Measurements from ENCODE around the gene NDUFAF5. TPM values are rescaled to one million over a fixed set of nuclear protein-coding genes. Genes with fewer than 3 reads are reported as not detected.
A peak's percentile ranks its signal among the peaks of the same experiment; 100 is the strongest.
"Not testable (repeated sequence)": the region's sequence is repeated elsewhere in the genome, so short reads cannot be mapped to it uniquely, and the experiment has no call there.

NDUFAF5 gene
- 34.0 and 36.0 TPM in 2 replicates for total RNA-seq (2014; rRNA removed; shearing (Covaris generic))

DNA sequence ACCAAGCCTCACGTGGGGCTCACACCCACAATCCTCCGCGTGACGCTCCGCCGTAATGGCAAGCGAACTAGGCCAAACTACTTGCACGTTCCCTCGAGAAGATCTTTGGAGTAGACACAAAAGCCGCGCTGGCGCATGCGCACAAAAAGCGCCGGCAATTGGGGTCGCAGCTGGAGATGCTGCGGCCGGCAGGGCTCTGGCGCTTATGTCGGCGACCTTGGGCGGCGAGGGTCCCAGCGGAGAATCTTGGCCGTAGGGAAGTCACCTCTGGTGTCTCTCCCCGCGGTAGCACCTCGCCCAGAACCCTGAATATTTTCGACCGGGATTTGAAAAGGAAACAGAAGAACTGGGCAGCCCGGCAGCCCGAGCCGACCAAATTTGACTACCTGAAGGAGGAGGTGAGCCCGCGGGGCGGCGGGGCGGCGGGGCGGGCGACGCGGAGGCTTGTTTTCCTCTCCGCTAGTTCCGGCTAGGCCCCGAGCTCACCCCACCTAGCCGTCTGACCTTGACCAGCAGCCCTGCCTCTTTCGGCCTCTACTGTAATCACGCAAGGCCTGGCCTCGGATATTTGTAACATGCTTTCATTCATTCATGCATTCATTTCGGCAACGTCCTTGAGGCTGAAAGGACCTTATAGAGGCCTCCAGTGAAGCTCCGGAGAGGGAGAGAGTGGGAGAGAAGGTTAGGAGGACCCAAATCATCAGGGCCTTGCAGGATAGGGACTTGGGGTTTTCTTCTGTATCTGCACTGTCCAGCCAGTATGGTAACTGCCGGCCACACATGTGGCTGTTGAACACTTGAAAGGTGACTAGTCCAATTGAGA lies at the start of gene NDUFAF5, which contains the start of gene ESF1:
TSS of gene NDUFAF5 (plus strand) at position 136 of the 823 bp plus-strand sequence. CDS start at position 177, 41 bp downstream.
TSS of gene ESF1 (minus strand) at position 27 of the 823 bp plus-strand sequence. CDS start 1,779 bp downstream, outside the sequence.
- peak; percentile 99 for DNase-seq (ENCODE audit: low spot score)

GRCh38 chr20:13735826-13736225 lies 49.0 kb upstream of the NDUFAF5 start:
- DNase-seq (ENCODE audit: low spot score) = no peak

- no peak for DNase-seq (ENCODE audit: low spot score)
These were observed 48.2 kb upstream of the NDUFAF5 start for GRCh38 chr20:13736436-13737191.

DNA sequence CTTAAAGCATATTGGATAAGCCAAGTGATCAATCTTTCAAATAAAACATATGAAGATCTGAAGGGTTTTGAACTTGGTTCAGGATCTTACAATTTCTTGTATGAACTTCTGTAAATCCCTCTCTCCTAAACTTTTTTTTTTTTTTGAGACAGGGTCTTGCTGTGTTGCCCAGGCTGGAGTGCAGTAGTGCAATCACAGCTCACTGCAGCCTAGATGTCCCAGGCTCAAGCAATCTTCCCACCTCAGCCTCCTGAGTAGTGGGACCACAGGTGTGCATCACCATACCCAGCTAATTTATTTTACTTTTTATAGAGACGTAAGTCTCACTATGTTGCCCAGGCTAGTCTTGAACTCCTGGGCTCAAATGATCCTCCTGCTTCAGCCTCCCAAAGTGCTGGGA lies 46.6 kb upstream of the NDUFAF5 start:
- not testable (repeated sequence) for DNase-seq (ENCODE audit: low spot score)

DNA sequence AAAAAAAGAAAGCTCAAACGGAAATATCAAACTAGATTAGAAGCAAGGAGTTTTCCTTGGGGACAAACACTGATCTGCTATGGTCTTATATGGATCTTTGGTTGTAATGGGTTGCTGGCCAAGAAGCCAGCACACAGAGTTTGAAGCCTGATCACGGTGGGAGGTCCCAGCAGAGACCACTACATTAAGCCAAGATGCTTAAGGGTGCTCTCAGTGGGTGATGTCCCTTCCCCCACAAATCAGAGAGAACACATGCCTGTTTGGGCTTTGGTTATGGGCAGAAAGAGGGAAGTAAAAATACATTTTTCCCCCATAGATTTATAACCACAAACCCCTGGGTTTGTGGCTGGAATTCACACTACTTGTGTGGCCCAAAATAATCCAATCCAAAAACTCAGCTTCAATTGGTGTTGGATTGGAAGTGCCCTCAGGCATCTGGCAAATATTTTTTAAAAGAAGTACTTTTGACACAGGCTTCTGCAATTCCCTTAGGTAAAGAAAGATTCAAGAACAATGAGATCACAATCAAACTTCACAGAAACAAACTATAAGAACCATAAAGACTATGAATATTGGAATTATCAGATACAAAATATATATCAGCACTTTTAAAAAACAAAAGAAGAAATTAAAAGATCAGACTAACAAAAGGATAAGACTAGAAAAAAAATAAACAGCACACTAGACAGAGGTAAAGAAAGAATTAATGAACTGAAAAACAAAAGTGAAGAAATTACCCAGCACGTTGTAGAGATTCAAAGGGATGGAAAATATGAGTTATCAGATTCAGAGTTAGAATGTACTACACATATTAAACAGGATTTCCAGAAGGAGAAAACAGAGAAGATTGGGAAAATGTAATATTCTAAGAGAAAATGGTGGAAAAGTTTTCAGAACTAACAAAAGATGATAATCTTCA lies 44.8 kb upstream of the NDUFAF5 start:
- DNase-seq (ENCODE audit: low spot score) = no peak

- no peak for DNase-seq (ENCODE audit: low spot score)
These were observed 42.9 kb upstream of the NDUFAF5 start for GRCh38 chr20:13741879-13742278.

DNA sequence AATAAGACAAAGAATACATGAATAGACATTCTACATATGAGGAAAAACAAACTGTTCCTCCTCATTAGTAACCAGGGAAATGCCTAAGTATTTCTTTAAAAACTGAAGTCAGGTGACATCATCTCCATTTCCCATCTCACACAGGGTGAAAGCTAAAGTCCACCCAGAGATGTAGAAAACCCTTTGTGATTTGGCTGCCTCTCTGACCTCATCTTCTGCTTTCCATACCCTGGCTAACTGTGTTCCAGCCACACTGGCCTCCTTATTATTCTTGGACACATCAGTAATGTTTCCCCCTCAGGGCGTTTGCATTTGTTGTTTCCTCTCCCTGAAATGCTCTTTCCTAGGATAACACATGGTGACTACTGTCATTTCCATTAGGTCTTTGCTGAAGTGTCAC lies 40.5 kb upstream of the NDUFAF5 start:
- DNase-seq (ENCODE audit: low spot score) = no peak

DNA sequence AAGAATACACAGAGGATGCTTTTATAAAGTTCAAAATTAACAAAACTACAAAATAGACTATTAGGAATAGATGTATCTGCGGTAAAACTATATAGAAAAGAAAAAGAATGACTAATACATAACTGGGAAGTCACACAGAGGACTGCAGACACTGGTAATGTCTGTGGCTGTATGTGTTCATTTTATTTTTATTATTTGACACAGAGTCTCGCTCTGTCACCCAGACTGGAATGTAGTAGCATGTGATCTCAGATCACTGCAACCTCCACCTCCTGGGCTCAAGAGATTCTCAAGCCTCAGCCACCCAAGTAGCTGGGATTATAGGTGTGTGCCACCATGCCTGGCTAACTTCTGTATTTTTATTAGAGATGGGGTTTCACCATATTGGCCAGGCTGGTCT lies 39.0 kb upstream of the NDUFAF5 start:
- no peak for DNase-seq (ENCODE audit: low spot score)

GRCh38 chr20:13749811-13750210 lies 35.0 kb upstream of the NDUFAF5 start:
- DNase-seq (ENCODE audit: low spot score) = no peak

- DNase-seq (ENCODE audit: low spot score) = no peak
These were observed 31.3 kb upstream of the NDUFAF5 start for GRCh38 chr20:13753436-13754036.

GRCh38 chr20:13755809-13756208 lies 29.0 kb upstream of the NDUFAF5 start:
- no peak for DNase-seq (ENCODE audit: low spot score)

GRCh38 chr20:13756551-13756950 lies 28.3 kb upstream of the NDUFAF5 start:
- DNase-seq (ENCODE audit: low spot score) = no peak

- no peak for DNase-seq (ENCODE audit: low spot score)
These were observed 25.9 kb upstream of the NDUFAF5 start for GRCh38 chr20:13758884-13759283.

- DNase-seq (ENCODE audit: low spot score) = not testable (repeated sequence)
These were observed 24.3 kb upstream of the NDUFAF5 start for GRCh38 chr20:13760451-13760946.

DNA sequence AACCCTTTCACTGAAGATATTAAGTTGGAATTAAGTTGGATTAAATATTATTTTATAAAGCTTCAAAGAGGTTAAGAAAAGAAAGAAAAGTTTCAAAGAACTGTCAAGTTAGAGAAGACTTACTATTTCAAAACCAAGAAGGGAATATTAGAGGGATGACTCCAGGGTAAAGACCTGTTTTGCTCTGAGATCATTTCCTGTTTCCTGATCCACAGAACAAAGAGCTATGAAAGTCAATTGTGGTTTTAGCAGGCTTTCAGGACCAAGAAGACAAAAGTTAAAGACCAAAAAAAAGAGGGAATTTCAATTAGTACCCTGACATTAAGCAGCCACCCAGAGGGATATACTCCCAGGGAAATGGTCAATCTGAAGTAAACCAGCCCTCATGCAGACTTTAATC lies 19.5 kb upstream of the NDUFAF5 start:
- DNase-seq (ENCODE audit: low spot score) = no peak

GRCh38 chr20:13765868-13766416 lies 18.9 kb upstream of the NDUFAF5 start:
- no peak for DNase-seq (ENCODE audit: low spot score)

- no peak for DNase-seq (ENCODE audit: low spot score)
These were observed 14.7 kb upstream of the NDUFAF5 start for GRCh38 chr20:13770141-13770540.

- peak; percentile 20 for DNase-seq (ENCODE audit: low spot score)
These were observed 12.9 kb upstream of the NDUFAF5 start for GRCh38 chr20:13771853-13772453.

GRCh38 chr20:13772529-13772928 lies 12.3 kb upstream of the NDUFAF5 start:
- no peak for DNase-seq (ENCODE audit: low spot score)

DNA sequence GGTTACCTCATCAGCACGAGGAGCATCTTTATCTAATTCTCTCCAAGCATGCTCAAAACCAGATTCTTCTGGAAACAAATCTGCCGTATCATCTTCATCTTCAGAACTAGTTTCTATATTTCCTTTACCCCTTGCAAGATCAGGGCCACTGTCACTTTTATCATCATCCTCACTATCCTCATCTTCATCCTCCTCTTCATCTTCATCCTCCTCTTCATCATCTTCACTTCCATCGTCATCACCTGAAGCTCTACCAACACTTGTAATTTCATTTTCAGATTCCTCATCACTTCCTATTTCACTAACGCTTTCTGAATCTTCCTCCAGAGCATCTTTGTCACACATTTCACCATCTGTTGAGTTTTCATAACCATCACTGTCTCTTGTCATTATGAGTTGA lies 9.0 kb upstream of the NDUFAF5 start:
- DNase-seq (ENCODE audit: low spot score) = no peak

Data from H4 (cell line).